NCI-H1436 (cell line): ENCODE data around the gene RNF126.
"Not testable (repeated sequence)": the region's sequence is repeated elsewhere in the genome, so short reads cannot be mapped to it uniquely, and the experiment has no call there.

Experiments
- DNase-seq: peaks from one replicate; lab custom pipeline; 2025; lab: John Stamatoyannopoulos, UW

The RNF126 gene

GRCh38 chr19:628168-628567 is 34.8 kb downstream of the RNF126 start:
- no peak for DNase-seq

- not testable (repeated sequence) for DNase-seq
Measured at GRCh38 chr19:626566-626965, 36.4 kb downstream of the RNF126 start.

GRCh38 chr19:625257-625656 is 37.8 kb downstream of the RNF126 start:
- no peak for DNase-seq

GRCh38 chr19:624433-625109 is 38.4 kb downstream of the RNF126 start:
- DNase-seq = no peak

- DNase-seq = no peak
Measured at GRCh38 chr19:623974-624373, 39.0 kb downstream of the RNF126 start.

- no peak for DNase-seq
Measured at GRCh38 chr19:623175-623916, 39.7 kb downstream of the RNF126 start.

GRCh38 chr19:622666-623065 is 40.3 kb downstream of the RNF126 start:
- DNase-seq = no peak

GRCh38 chr19:621819-622218 is 41.2 kb downstream of the RNF126 start:
- DNase-seq = no peak

GRCh38 chr19:621191-621590 is 41.8 kb downstream of the RNF126 start:
- DNase-seq = not testable (repeated sequence)

GRCh38 chr19:620166-620862 is 42.7 kb downstream of the RNF126 start:
- DNase-seq = no peak

GRCh38 chr19:619286-620002 is 43.6 kb downstream of the RNF126 start:
- no peak for DNase-seq

GRCh38 chr19:618674-619285 is 44.2 kb downstream of the RNF126 start:
- DNase-seq = no peak

GRCh38 chr19:618247-618619 is 44.8 kb downstream of the RNF126 start:
- DNase-seq = no peak

- DNase-seq = no peak
Measured at GRCh38 chr19:617551-618246, 45.3 kb downstream of the RNF126 start.

- DNase-seq = no peak
Measured at GRCh38 chr19:616747-617526, 46.1 kb downstream of the RNF126 start.

GRCh38 chr19:616062-616700 is 46.8 kb downstream of the RNF126 start:
- no peak for DNase-seq

GRCh38 chr19:615619-616018 is 47.4 kb downstream of the RNF126 start:
- DNase-seq = no peak

GRCh38 chr19:613732-614567 is 49.1 kb downstream of the RNF126 start:
- DNase-seq = no peak

GRCh38 chr19:612941-613340 is 50.1 kb downstream of the RNF126 start:
- DNase-seq = no peak
